SU-DHL-6 (cell line): ENCODE results near the gene HM13.
"Not testable (repeated sequence)": the region's sequence is repeated elsewhere in the genome, so short reads cannot be mapped to it uniquely, and the experiment has no call there.

ENCODE experiments used
- H2AFZ ChIP-seq: fragments of 200-600 bp; sonication (generic); 2 replicates; pipeline ENCODE4 v1.6.1; 2014; ENCODE audit warnings: low read depth, mild to moderate bottlenecking, moderate library complexity, mixed read lengths, antibody characterized with exemption, low read length; ENCODE audit not compliant: severe bottlenecking
- H3F3A ChIP-seq: fragments of 200-600 bp; shearing (Covaris generic); 2 replicates; pipeline ENCODE4 v1.6.0; 2016; ENCODE audit warnings: antibody characterized with exemption, mild to moderate bottlenecking; ENCODE audit not compliant: insufficient read depth
- H3K27ac ChIP-seq: fragments of 200-600 bp; sonication (generic); 2 replicates; pipeline ENCODE4 v1.5.1; 2016; ENCODE audit warnings: low read depth, mild to moderate bottlenecking, low read length, moderate library complexity, mixed read lengths
- H3K27me3 ChIP-seq: fragments of 200-600 bp; sonication (generic), shearing (Covaris generic); 2 replicates; pipeline ENCODE4 v1.6.0; 2014; ENCODE audit warnings: mild to moderate bottlenecking, low read length
- H3K36me3 ChIP-seq: fragments of 200-600 bp; sonication (generic); 2 replicates; pipeline ENCODE4 v1.6.1; 2014; ENCODE audit warnings: mild to moderate bottlenecking, low read length, mixed read lengths
- H3K4me2 ChIP-seq: fragments of 300-600, 200-600 bp; shearing (Covaris generic), sonication (generic); 2 replicates; pipeline ENCODE4 v1.6.0; 2014; ENCODE audit warnings: low read length, low read depth, mild to moderate bottlenecking; ENCODE audit not compliant: poor library complexity, severe bottlenecking
- H3K4me3 ChIP-seq: fragments of 200-600 bp; sonication (generic); 2 replicates; pipeline ENCODE4 v1.5.1; 2014; ENCODE audit warnings: antibody characterized with exemption, low read length, mild to moderate bottlenecking, mixed read lengths; ENCODE audit not compliant: insufficient read depth, poor library complexity, severe bottlenecking
- H3K79me2 ChIP-seq: fragments of 200-600 bp; sonication (generic); 2 replicates; pipeline ENCODE4 v1.6.1; 2014; ENCODE audit warnings: mild to moderate bottlenecking, low read length, moderate library complexity; ENCODE audit not compliant: insufficient read depth
- H3K9ac ChIP-seq: fragments of 200-600 bp; sonication (generic); 2 replicates; pipeline ENCODE4 v1.7.0; 2014; ENCODE audit warnings: mild to moderate bottlenecking, low read length
- H3K9me2 ChIP-seq: fragments of 200-600 bp; sonication (generic); replicated peaks from 2 replicates; pipeline ENCODE4 v1.6.1; 2014; ENCODE audit warnings: low read length; ENCODE audit not compliant: insufficient read depth
- H3K9me3 ChIP-seq: fragments of 200-600 bp; sonication (generic); 2 replicates; pipeline ENCODE4 v1.6.1; 2014; ENCODE audit warnings: low read length, mixed read lengths; ENCODE audit not compliant: insufficient read depth
- H4K20me1 ChIP-seq: fragments of 200-600 bp; sonication (generic); 2 replicates; pipeline ENCODE4 v1.6.1; 2014; ENCODE audit warnings: low read depth, mild to moderate bottlenecking, antibody characterized with exemption, low read length, moderate library complexity, mixed read lengths
- CTCF ChIP-seq: fragments of 200-600 bp; sonication (generic); IDR thresholded peaks from one replicate; pipeline ENCODE4 v1.5.1; 2017; ENCODE audit warnings: antibody characterized with exemption, mild to moderate bottlenecking, low read length, moderate library complexity; ENCODE audit not compliant: insufficient read depth, poor library complexity, severe bottlenecking
- EZH2phosphoT487 ChIP-seq: fragments of 200-600 bp; sonication (generic), shearing (Covaris generic); conservative IDR thresholded peaks from 2 replicates; pipeline ENCODE4 v1.6.1; 2018; ENCODE audit warnings: mild to moderate bottlenecking, antibody characterized with exemption, low read length, moderate library complexity, mixed read lengths

HM13 gene

GRCh38 chr20:31500527-31500926 lies 13.7 kb upstream of the HM13 start:
- no peaks in the 10 kb centered on the region for H3K36me3 ChIP-seq
- no peaks in the 10 kb centered on the region for H3K79me2 ChIP-seq
- no peaks in the 10 kb centered on the region for H3K27me3 ChIP-seq
- H3K9me3 ChIP-seq, result no peaks in the 10 kb centered on the region
- no peak overlapping the region for H3K4me2 ChIP-seq
- no peak overlapping the region for H3K4me3 ChIP-seq
- TF ChIP-seq CTCF (no peak), EZH2phosphoT487 (no peak)
- no peak overlapping the region for H2AFZ ChIP-seq
- no peaks in the 10 kb centered on the region for H3F3A ChIP-seq
- no peaks in the 10 kb centered on the region for H4K20me1 ChIP-seq
- H3K27ac ChIP-seq, result no peak overlapping the region
- H3K9ac ChIP-seq, result no peak overlapping the region
- no peaks in the 10 kb centered on the region for H3K9me2 ChIP-seq

- H4K20me1 ChIP-seq, H3K36me3 ChIP-seq, H3K9me2 ChIP-seq, H3K4me2 ChIP-seq, H3K27me3 ChIP-seq, H3K9ac ChIP-seq, H3K79me2 ChIP-seq, H3K9me3 ChIP-seq, H3K27ac ChIP-seq, H3F3A ChIP-seq, H2AFZ ChIP-seq, H3K4me3 ChIP-seq: not testable (repeated sequence)
- TF ChIP-seq CTCF, result peak; percentile 82
Measured at GRCh38 chr20:31502884-31503673, 11.2 kb upstream of the HM13 start.

GRCh38 chr20:31505903-31506302 lies 8.3 kb upstream of the HM13 start:
- H3K9me3 ChIP-seq, result no peaks in the 10 kb centered on the region
- no peaks in the 10 kb centered on the region for H3K27me3 ChIP-seq
- no peak overlapping the region for H3K9ac ChIP-seq
- H3K9me2 ChIP-seq, result no peaks in the 10 kb centered on the region
- no peak overlapping the region for H3K27ac ChIP-seq
- no peak overlapping the region for H3K4me2 ChIP-seq
- TF ChIP-seq CTCF (no peak), EZH2phosphoT487 (no peak)
- H2AFZ ChIP-seq, result no peak overlapping the region
- H3F3A ChIP-seq, result no peaks in the 10 kb centered on the region
- no peaks in the 10 kb centered on the region for H3K36me3 ChIP-seq
- no peaks in the 10 kb centered on the region for H4K20me1 ChIP-seq
- H3K79me2 ChIP-seq, result no peaks in the 10 kb centered on the region
- no peak overlapping the region for H3K4me3 ChIP-seq
